K562 (cell line): ENCODE results near the gene UNC13C. TPM values are rescaled to one million over a fixed set of nuclear protein-coding genes. Genes with fewer than 3 reads are reported as not detected.

Experiments
- EP300 ChIP-seq: IDR thresholded peaks from 2 replicates; pipeline ENCODE4 v1.6.1; 2012; ENCODE audit warnings: low read length, improper control_type of control experiment
- IRF2 ChIP-seq: sonication (generic); formaldehyde crosslinking; IDR thresholded peaks from 2 replicates; pipeline ENCODE4 v1.8.1; 2022; ENCODE audit warnings: mild to moderate bottlenecking, missing genetic modification reagents
- polyA plus RNA-seq, 8 experiments: library from polyadenylated mRNA; depleted of rRNA in 4 of 8; stranded (reverse) in 5 of 8; unstranded in 3 of 8; fragments of >200 nt; fragmentation: Nextera tagmentation in 2 of 8; fragmentation: Illumina TruSeq in 1 of 8; extraction: Ambion mirVana in 2 of 8; extraction: Trizol in 1 of 8; gene quantifications; 2 replicates each; pipeline versions ENCODE4 v1.2.1 to v1.2.3, GENCODE V29; 2011 to 2014; ENCODE audit warnings: inconsistent platforms in 1 of 8, missing spikeins in 1 of 8
- total RNA-seq, 7 experiments: library from RNA; depleted of rRNA in 6 of 7; stranded (reverse); fragments of >200 nt in 6 of 7; fragmentation: Illumina TruSeq in 2 of 7; extraction: Trizol in 2 of 7; gene quantifications; 2 replicates each; pipeline versions ENCODE4 v1.2.1 to v1.2.3, GENCODE V29; 2011 to 2021; ENCODE audit warnings: low replicate concordance in 1 of 7
- TF ChIP-seq, protein P1 (sequence below): fragments of 250-450 bp; sonication (Bioruptor Pico); IDR thresholded peaks from 2 replicates; pipeline ENCODE4 v1.5.0; 2022; ENCODE audit warnings: mild to moderate bottlenecking
- TF ChIP-seq, protein P2 (sequence below): fragments of 450-650 bp; IDR thresholded peaks from 2 replicates; pipeline ENCODE4 v1.6.1; 2017; ENCODE audit warnings: antibody characterized with exemption, mild to moderate bottlenecking

UNC13C gene
- total and polyA plus RNA-seq, 9 of the 15 experiments (the other 6 are each of a cell fraction or from before 2014, with no cell fraction given) = not detected

DNA sequence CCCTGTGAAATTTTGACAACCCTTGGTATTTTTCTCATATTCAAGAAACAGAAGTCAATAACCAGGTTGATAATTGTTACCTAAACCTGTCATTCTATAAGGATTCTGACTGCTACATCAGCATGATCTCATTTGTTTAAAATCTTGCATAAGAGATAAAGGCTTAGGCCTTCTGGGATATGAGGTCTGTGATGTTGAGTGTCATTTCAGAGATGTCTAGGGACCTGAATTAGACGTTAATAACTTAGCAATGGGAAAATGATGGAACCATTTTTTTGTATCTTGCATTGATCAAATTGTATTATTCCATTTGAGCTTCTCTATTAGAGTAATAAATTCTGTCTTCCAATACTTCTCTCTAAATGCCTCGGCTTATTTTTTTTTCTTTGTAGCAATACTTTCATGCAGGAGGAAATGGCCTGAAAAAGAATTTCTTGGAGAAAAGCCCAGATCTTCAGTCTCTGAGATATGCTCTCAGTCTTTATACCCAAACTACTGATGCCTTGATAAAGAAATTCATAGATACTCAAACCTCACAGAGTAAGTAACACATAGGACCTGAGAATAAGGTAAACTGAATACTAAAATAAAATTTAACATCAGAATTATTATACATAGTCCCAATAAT, 589.3 kb downstream of the UNC13C start (continued):
- TF ChIP-seq, protein P1, sequence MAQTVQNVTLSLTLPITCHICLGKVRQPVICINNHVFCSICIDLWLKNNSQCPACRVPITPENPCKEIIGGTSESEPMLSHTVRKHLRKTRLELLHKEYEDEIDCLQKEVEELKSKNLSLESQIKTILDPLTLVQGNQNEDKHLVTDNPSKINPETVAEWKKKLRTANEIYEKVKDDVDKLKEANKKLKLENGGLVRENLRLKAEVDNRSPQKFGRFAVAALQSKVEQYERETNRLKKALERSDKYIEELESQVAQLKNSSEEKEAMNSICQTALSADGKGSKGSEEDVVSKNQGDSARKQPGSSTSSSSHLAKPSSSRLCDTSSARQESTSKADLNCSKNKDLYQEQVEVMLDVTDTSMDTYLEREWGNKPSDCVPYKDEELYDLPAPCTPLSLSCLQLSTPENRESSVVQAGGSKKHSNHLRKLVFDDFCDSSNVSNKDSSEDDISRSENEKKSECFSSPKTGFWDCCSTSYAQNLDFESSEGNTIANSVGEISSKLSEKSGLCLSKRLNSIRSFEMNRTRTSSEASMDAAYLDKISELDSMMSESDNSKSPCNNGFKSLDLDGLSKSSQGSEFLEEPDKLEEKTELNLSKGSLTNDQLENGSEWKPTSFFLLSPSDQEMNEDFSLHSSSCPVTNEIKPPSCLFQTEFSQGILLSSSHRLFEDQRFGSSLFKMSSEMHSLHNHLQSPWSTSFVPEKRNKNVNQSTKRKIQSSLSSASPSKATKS (CRISPR knock-in tag) = no peak
- no peak for TF ChIP-seq EP300
- no peak for TF ChIP-seq IRF2 (CRISPR knock-in tag)
- TF ChIP-seq, protein P2, sequence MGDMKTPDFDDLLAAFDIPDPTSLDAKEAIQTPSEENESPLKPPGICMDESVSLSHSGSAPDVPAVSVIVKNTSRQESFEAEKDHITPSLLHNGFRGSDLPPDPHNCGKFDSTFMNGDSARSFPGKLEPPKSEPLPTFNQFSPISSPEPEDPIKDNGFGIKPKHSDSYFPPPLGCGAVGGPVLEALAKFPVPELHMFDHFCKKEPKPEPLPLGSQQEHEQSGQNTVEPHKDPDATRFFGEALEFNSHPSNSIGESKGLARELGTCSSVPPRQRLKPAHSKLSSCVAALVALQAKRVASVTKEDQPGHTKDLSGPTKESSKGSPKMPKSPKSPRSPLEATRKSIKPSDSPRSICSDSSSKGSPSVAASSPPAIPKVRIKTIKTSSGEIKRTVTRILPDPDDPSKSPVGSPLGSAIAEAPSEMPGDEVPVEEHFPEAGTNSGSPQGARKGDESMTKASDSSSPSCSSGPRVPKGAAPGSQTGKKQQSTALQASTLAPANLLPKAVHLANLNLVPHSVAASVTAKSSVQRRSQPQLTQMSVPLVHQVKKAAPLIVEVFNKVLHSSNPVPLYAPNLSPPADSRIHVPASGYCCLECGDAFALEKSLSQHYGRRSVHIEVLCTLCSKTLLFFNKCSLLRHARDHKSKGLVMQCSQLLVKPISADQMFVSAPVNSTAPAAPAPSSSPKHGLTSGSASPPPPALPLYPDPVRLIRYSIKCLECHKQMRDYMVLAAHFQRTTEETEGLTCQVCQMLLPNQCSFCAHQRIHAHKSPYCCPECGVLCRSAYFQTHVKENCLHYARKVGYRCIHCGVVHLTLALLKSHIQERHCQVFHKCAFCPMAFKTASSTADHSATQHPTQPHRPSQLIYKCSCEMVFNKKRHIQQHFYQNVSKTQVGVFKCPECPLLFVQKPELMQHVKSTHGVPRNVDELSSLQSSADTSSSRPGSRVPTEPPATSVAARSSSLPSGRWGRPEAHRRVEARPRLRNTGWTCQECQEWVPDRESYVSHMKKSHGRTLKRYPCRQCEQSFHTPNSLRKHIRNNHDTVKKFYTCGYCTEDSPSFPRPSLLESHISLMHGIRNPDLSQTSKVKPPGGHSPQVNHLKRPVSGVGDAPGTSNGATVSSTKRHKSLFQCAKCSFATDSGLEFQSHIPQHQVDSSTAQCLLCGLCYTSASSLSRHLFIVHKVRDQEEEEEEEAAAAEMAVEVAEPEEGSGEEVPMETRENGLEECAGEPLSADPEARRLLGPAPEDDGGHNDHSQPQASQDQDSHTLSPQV = no peak
